Sigmoid colon (tissue), 4 donors: ENCODE results near the gene ZNF23.

Experiments used
- EP300 ChIP-seq, 4 donors: sonication (generic); formaldehyde crosslinking; IDR thresholded peaks; one replicate each; pipeline ENCODE4 v1.6.1; 2017; ENCODE audit warnings: antibody characterized with exemption in 4 of 4
- POLR2AphosphoS5 ChIP-seq, 4 donors: sonication (generic); formaldehyde crosslinking; IDR thresholded peaks; one replicate each; pipeline ENCODE4 v1.6.1; 2017; ENCODE audit warnings: antibody characterized with exemption in 4 of 4
- TF ChIP-seq, protein P1 (sequence below), 4 experiments: fragments of 450-650 bp in 3 of 4; fragments of 200-600 bp in 1 of 4; IDR thresholded peaks; one replicate each; pipeline ENCODE4 v1.5.1; 2016 to 2019; ENCODE audit warnings: antibody characterized with exemption in 4 of 4, mild to moderate bottlenecking in 3 of 4, moderate library complexity in 2 of 4

DNA sequence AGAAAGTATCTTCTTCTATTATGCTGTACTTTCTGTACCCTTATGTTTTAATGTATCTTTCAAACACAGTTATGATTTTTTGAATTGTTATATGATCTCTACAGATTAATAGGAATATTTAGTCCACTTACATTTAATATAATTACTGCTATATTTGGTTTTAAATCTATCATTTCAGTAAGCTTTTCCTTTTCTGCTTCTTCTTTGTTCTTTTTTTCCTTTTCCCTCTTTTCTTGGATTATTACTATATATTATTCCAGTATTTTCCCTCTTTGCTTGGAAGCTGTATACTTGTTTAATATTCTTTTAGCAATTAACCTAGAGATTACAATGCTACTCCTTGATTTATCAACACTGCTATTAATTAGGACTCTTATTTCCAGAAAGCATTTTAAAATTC, 33.7 kb downstream of the ZNF23 start:
- no peak for TF ChIP-seq POLR2AphosphoS5 (IDR thresholded peaks at IDR 0.05)
- TF ChIP-seq, protein P1, sequence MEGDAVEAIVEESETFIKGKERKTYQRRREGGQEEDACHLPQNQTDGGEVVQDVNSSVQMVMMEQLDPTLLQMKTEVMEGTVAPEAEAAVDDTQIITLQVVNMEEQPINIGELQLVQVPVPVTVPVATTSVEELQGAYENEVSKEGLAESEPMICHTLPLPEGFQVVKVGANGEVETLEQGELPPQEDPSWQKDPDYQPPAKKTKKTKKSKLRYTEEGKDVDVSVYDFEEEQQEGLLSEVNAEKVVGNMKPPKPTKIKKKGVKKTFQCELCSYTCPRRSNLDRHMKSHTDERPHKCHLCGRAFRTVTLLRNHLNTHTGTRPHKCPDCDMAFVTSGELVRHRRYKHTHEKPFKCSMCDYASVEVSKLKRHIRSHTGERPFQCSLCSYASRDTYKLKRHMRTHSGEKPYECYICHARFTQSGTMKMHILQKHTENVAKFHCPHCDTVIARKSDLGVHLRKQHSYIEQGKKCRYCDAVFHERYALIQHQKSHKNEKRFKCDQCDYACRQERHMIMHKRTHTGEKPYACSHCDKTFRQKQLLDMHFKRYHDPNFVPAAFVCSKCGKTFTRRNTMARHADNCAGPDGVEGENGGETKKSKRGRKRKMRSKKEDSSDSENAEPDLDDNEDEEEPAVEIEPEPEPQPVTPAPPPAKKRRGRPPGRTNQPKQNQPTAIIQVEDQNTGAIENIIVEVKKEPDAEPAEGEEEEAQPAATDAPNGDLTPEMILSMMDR (IDR thresholded peaks at IDR 0.05): no peak
- no peak for TF ChIP-seq EP300 (IDR thresholded peaks at IDR 0.05)
